DMS53 treated with DMSO at 0.1 percent for 48 hours (cell line): Measurements from ENCODE around the gene SPTLC1.

Source experiments
- DNase-seq: peaks from one replicate; lab custom pipeline; 2025; ENCODE audit not compliant: unreplicated experiment; lab: John Stamatoyannopoulos, UW

Gene SPTLC1

GRCh38 chr9:92095236-92095635 lies 20.0 kb downstream of the SPTLC1 start:
- DNase-seq, result no peak

DNA sequence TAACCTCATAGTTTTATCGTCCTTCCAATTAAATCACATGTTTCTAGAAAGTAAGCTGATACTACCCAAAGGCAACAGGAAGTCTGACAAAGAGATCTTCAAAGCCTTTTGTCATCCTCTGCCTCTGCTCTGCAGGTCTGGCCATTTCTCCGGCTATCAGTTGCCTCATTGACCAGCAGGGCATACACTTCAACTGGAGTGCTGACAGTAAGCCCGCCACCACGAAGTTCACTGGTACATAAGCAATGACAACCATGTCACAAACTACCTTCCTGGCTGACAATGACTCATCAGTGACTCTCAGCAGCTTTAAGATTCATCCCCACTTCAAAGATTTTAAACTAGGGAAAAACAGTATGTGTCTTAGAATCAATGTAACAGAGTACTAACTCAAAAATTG lies 20.6 kb downstream of the SPTLC1 start:
- no peak for DNase-seq

GRCh38 chr9:92077888-92078287 lies 37.3 kb downstream of the SPTLC1 start:
- no peak for DNase-seq

- no peak for DNase-seq
Measured at GRCh38 chr9:92071634-92072033, 43.6 kb downstream of the SPTLC1 start.

DNA sequence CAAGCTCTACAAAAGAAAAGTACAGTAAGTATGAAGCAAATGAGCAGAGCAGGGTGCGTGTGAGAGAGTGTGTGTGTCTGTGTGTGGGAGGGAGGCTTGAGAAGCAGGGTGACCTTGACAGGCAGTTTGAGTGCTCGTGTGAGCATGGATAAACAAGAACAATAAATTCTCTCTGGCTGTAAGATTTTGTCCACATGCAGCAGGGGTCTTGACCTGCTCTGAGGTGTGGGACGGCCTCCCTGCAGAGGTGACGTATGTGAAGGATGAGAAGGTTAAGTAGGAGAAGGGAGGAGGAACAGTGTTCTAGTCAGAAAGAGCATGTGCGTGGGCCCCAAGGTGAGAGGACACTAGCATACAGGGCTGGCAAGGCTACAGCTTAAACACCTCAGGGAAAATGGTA lies 49.0 kb downstream of the SPTLC1 start:
- no peak for DNase-seq

GRCh38 chr9:92064711-92065110 lies 50.5 kb downstream of the SPTLC1 start:
- DNase-seq, result no peak

DNA sequence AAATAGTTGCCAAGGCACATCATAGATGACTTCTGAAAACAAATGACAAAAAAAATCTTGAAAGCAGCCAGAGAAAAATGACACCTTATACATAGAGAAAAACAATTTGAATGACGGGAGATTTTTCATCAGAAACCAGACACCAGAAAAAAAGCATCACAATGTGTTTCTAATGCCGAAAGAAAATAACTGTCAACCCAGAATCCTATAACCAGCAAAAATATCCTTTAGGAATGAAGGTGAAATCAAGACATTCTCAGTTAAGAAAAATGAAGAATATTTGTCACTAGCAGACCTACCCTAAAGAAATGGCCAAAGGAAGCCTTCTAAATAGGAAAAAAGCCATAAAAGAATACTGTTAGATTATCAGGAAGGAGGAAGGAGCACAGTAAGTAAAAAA lies 54.0 kb downstream of the SPTLC1 start:
- no peak for DNase-seq

- DNase-seq, result no peak
Measured at GRCh38 chr9:92059661-92060060, 55.6 kb downstream of the SPTLC1 start.

DNA sequence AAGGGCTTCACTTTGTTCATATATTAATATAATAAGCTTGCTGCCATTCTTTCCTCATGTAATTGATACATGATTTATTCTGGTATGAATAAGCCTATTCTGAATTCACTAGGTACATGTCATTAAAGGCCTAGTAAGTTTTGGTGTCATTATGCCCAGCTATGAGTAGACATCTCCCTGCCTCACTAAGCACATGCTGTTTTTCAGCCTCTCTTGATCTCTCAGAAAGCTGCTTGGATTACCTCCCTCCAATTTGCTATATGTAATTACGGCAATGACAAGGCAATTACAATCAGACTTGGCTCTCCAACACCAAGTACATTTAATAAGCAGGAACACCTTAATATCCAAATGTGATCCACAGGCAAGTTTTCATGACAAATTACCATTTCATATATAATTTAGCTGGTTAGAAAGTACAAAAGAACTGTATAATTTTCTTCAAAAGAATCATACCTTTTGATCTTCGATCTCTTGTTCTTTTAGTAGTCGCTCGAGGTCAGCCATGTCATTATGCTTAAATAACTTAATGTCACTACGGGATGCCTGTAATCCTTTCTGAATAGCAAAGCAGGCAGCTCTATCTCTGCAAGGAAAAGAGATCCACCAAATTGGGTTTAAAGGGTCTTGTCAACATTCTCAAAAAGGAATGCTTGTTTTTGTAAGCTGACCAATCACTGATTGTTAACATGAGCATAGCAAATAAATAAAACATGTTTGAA lies 56.3 kb downstream of the SPTLC1 start:
- DNase-seq, result no peak

DNA sequence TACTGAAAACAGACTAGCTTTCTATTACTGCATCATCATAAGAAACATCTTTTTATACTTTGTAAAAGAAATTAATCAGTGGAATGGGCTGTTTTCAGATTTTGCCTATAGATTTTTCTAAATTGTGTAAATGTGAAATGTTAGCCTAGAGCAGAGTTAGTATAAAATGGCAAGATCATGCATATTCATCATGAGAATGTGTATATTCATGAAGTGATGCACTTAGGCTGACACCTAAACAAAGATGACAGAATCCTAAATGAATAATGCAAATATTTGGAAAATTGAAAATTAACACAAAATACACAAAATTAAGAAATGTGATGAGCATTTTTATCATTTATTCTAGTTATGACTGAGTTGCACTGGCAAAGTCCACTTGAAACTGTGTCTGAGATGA lies 57.2 kb downstream of the SPTLC1 start:
- DNase-seq, result no peak

GRCh38 chr9:92057226-92057625 lies 58.0 kb downstream of the SPTLC1 start:
- no peak for DNase-seq

GRCh38 chr9:92055624-92056023 lies 59.6 kb downstream of the SPTLC1 start:
- DNase-seq, result no peak

DNA sequence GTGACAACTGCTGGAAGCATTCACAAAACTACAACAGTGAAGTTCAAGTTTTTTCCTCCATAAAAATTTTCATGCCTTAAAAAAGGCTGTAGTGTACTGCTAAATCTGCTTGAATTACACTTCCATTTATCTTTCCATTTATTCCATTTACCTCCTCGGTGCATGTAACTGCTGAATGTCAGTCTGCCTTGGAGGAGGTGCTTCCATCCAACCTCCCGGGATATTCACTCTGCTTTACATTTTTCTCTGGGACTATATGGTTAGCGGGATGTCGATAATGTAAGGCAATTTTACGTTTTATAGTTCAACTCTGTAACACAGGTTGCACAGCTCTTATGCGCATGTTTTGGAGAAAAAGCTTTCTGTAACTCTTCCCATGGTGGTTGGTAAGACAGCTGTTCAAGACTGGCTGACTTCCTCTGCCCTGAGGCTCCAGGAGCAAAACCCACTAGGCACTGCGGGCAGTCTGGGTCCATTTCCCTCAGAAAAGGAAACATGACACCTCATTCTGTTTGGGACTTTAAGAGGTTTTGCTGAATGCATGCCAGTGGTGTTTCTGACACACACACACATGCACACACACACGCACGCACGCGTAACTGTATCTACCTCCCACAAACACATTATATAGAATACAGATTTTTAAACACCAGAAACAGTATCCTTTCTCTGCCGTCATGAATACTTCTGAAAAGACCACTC lies 66.1 kb downstream of the SPTLC1 start:
- no peak for DNase-seq

- DNase-seq, result no peak
Measured at GRCh38 chr9:92047500-92047899, 67.7 kb downstream of the SPTLC1 start.

- no peak for DNase-seq
Measured at GRCh38 chr9:92046676-92047075, 68.5 kb downstream of the SPTLC1 start.

DNA sequence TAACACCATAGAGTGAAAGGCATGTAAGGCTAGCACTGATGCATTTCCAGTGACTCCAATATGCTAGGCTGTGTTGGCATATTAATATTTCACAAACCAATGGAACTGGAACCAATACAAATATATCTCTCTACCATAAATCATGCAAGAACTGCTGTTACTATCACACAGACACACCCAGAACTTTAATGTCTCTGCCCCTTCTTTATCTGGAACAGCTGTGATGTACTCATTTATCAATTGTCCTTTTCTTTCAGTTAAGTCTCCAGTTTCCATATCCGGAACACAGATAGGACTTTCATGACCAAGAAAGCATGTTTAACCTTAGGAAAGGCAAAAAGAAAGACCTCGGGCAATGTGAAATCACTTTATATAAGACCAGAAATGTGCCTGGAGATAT lies 70.3 kb downstream of the SPTLC1 start:
- DNase-seq, result no peak

DNA sequence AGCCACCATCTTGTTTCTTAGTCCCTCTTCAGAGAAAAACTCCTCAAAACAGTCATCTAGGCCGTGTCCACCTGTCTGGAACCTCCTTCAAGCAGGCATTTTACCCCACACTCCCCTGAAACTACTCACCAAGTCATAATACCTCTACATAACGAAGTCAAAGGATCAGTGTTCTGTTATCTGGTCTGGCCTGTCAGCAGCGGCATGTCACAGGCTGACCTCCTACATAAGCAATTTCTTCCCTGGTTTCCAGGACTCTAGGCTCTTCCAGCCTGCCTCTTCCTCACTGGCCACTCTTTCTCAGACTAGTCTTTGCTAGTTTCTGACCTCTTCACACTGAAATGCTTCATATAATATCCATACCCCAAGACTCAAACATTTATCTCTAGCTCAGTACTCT lies 72.2 kb downstream of the SPTLC1 start:
- DNase-seq, result no peak

- DNase-seq, result no peak
Measured at GRCh38 chr9:92042260-92042659, 73.0 kb downstream of the SPTLC1 start.

DNA sequence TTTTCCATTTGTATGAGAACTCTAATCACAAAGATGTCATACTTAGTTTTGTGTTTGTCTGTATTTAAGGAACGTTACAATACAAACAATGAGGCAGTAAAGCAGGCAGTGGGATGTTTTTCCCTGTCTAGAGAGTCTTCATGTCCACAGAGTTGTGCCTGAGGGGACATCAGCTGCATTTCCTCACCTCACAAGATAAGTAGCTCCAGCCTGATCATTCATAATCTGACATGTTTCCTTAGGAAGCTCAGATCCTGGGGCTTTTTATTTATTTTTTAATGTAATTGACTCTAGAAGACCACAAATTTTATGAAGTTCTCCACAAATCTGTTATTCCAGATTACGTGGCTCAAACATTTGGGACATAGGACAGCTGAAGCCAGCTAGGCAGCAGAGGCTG lies 78.5 kb downstream of the SPTLC1 start:
- no peak for DNase-seq

- DNase-seq, result no peak
Measured at GRCh38 chr9:92036411-92036746, 78.8 kb downstream of the SPTLC1 start.

GRCh38 chr9:92035687-92036410 lies 79.4 kb downstream of the SPTLC1 start:
- no peak for DNase-seq

DNA sequence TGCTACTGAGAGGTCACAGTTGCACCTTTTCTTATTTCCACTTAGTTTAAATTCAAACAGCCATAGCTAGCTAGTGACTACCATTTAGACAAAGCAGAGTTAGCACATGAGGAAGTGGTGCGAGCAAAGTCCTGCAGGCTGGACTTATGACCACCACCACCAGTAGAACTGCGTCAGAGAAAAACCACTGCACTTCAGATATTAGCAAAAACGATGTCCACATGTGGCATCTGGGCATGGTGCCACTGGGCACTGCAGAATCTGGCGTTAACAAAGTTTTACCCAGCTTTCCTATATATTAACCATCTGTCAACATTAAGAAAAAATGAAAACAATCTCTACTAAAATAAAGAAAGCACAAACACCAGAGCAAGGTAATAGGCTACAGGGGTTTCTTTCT lies 80.1 kb downstream of the SPTLC1 start:
- no peak for DNase-seq
